NCI-H1105 (cell line): ENCODE results near the gene FOXN3.

ENCODE experiments used
- DNase-seq: peaks from one replicate; lab custom pipeline; 2025; lab: John Stamatoyannopoulos, UW

The FOXN3 gene

DNA sequence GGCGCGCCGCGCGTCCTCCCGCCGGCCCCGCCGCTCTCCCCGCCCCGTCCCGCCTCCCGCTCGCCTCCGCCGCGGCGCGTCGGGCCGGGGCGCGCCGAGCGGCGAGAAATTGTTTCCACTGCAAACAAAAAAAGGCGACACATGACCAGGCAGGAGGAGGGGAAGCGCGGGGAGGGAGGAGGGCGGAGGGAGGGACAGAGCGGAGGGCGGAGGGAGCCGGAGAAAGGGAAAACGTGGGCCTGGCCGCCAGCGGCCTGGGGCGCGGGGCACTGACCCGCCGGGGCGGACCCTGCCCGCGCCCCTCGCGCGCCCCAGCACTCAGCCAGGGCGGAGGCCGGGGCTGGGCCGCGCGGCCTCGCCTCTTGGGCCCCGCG, at the start of gene FOXN3:
Gene FOXN3, minus strand, starts transcription at position 143 of the 374 bp plus-strand sequence. CDS start 4,757 bp downstream, outside the sequence.
- peak; percentile 84 for DNase-seq

DNA sequence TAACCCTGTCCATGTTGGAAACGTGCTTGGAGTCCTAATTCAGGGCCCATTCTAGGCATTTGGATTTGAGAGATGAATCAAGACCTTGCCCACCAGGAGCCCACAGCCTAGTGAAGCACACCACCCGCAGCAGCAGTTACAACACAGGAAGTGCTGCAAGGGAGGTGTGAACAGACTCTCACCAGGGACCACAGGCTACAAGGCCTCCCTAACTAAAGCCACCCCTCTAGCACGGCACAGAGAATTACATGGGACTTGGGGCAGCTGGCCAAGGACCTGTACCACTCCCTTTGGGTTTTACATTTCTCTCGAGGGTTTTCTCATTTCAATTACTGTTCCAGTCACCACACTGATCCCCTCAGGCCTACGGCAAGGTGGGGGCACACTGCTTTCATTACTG, 49.5 kb upstream of the FOXN3 start:
- DNase-seq = no peak

- DNase-seq = no peak
These were observed 48.8 kb upstream of the FOXN3 start for GRCh38 chr14:89465876-89466275.

GRCh38 chr14:89461256-89461655, 44.2 kb upstream of the FOXN3 start:
- DNase-seq = no peak

DNA sequence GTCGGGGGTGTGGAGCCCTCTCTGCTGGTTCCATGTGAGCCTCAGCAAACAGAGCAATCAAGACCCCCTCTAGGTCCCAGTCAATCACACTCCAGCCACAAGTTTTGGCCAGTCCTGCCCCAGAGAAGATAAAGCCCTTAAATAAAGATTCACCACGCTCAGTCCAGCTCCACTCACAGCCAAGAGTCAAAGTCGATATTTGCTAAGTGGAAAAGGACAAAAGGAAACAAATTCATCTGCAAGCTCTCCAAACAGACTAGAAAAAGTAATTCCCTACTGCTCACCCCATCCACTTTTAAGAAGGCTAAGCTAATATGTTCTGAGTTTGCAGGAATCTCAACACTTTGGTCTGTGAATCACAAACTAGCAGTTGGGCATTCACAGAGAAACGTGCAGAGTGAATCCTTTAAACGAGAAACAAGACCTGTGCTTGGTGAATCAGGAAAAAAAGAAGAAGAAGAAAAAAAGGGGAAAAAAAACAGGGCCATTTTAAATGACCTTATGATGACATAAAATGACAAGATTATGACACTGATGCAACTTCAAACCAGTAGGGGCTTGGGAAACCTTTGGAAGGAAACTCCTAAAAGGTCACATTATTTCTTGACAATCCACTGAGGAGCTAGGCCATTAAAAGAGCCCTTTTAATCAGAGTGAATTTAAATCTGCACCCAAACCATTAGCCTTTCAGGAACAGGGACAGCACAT, 41.8 kb upstream of the FOXN3 start:
- no peak for DNase-seq

GRCh38 chr14:89457007-89457406, 40.0 kb upstream of the FOXN3 start:
- DNase-seq = no peak

GRCh38 chr14:89455412-89455811, 38.4 kb upstream of the FOXN3 start:
- DNase-seq = no peak

DNA sequence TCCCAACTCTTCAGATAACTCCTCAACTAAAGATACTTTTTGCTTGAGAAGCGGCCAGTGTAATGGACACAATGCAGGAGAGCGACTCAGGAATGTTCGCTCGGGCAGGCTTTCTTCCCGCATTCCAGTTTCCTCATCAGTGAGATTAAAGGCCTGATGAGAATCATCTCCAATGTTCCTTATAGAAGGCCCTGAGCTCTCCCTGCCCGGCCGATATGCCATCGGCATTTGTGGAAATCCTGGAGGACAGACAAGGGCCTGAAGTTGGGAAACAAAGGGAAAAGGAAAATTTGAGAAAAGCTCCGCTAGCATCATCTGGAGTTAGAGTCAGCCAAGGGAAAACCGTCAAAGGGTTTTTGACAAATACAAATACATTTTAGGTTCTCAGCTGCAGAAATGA, 38.0 kb upstream of the FOXN3 start:
- no peak for DNase-seq

DNA sequence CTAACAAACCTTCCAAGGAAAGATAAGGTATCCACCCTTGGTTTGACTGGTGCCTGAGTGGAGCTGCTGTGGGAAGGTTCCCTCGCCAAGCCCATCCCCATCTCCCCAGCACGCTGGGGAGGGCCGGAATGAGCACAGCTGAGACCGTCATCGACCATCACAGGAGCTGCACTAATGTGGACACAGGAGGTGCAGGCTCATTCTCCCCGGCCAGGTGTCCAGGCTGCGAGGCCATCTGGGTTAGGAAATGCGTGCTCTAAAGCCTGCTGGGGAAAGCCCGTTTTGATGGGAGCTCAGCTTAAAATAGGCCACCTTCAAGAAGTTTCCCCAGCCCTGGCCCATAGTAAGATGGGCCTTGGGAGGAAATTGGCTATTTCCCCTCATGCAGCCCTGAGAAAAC, 35.2 kb upstream of the FOXN3 start:
- DNase-seq = no peak

DNA sequence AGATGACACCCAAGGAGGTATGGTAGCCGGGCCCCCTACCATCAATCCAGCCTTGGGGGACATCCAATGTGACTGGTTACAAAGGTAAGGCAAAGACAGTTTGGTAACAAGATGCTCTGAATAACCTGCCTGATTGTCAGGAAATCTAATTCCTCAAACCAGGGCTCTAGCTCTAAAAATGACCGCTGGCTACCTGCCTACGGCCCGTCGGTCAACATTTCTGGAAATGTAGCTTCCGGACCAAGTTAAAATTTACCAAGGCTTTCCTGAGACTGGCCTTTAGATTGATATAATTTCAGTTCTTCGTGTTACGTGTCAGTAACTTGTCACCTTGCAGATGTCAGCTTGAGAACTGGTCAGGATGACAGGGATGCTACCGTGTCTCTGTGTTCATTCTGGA, 34.2 kb upstream of the FOXN3 start:
- no peak for DNase-seq

GRCh38 chr14:89447182-89447944, 30.3 kb upstream of the FOXN3 start:
- no peak for DNase-seq

- DNase-seq = no peak
These were observed 28.4 kb upstream of the FOXN3 start for GRCh38 chr14:89445273-89445973.

GRCh38 chr14:89444516-89445125, 27.6 kb upstream of the FOXN3 start:
- no peak for DNase-seq

GRCh38 chr14:89444044-89444443, 27.0 kb upstream of the FOXN3 start:
- DNase-seq = no peak

DNA sequence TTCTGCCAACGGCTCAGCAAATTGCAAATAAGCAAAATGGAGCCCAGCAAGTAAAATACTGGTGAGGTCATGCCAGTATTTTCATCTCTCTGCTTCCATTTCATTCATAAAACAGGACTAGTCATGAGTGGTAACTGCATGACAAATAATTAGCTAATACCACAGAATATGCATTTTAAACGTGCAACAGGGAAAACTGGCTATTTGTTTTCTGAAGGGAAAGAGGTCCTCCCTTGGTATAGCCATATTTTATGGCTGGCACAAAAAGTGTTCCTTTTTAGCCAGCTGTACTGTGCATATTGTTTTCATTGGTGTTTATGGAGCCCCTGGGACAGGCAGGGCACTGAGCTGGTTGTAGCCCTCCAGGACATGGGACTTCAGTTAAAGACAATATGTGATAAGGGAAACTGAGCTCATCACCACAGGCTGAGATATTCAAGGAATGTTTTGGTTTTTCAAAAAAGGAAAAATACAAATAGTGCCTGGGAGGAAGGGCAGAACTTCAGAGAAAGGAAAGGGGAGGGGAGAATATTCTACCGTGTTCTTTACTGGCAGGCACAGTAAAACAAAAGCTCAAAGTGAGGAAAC, 26.1 kb upstream of the FOXN3 start:
- DNase-seq = no peak

- DNase-seq = no peak
These were observed 25.2 kb upstream of the FOXN3 start for GRCh38 chr14:89442280-89442679.

DNA sequence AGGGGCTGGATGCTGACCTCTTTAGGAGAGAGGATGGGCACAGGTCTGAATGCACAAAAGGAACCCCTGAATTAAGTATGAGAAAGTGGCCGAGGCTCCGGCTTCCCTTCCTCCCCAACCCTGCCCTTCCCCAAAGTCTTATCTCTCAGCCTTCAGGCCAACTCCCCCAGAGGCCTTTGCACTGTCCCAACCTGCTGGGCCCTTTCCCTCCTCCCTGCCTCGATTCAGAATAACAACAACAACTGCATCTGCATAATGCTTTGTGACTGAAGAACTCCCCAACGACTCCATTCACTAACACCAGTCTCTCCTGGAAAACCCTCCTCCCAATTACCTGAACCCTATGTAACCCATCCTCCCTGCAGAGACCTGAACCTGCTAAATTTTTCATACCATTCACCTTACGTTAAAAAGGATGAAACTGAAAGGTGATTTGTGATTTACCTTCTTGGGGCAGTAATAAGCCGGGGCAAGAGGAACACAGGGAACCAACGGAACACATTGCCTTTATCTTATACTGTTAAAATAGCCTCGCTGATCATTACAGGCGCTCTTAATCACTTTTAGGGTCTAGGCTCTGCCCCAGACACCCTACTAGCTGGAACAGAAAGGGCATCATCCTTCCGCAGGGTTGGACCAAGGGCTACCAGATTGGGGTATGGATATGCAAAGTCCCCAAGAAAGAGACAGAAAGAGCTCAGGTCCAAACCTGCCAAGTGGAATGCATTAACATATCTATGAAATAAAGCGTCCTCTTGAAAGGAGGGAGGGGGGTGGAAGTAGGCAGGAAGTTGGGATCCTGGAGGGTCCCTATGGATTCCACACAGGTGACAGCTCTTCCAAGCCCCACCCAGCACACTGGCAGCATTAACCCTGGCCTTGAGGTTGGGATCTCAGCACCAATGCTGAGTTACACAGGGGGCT, 24.2 kb upstream of the FOXN3 start:
- no peak for DNase-seq

GRCh38 chr14:89435892-89436656, 19.0 kb upstream of the FOXN3 start:
- no peak for DNase-seq

GRCh38 chr14:89435492-89435891, 18.5 kb upstream of the FOXN3 start:
- no peak for DNase-seq

- no peak for DNase-seq
These were observed 15.2 kb upstream of the FOXN3 start for GRCh38 chr14:89432226-89432625.
